ENCODE data around the gene CRYGD.
A peak's percentile ranks its signal among the peaks of the same experiment; 100 is the strongest.

CRYGD gene

GRCh38 chr2:208077276-208077675 is 47.0 kb downstream of the CRYGD start:
- DNase-seq: no peak

GRCh38 chr2:208074610-208075356 is 49.5 kb downstream of the CRYGD start:
- DNase-seq: no peak

GRCh38 chr2:208072250-208072892 is 52.0 kb downstream of the CRYGD start:
- peak; percentile 61 for DNase-seq

Data from right hindlimb (tissue), 1 donor.